Measurements from ENCODE around the gene BCO1.

BCO1 gene

DNA sequence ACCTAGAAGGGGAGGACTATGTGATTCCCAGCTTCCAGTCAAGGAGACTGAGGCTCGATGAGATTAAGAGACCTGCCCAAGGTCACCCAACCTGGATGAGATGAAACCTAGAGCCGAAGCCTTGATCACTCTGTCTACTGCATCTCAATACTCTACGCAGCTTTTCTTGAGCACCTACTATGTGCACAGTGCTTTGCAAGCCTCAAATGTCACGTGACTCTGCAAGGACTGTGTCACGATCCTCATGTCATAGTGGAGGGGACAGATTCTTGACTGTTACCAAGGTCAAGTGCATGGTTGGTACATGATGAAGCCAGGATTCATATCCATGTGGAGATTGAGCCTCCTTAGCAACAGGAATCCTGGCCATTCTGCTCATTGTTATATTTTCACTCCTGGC, 14.7 kb downstream of the BCO1 start:
- no peaks in the 10 kb centered on the region for H3K4me1 Mint-ChIP-seq (ENCODE audit: low read depth)
- H3K9me3 Mint-ChIP-seq, result no peaks in the 10 kb centered on the region
- H3K36me3 Mint-ChIP-seq (ENCODE audit: low read depth), result no peaks in the 10 kb centered on the region
- no peak overlapping the region for H3K4me3 Mint-ChIP-seq
- no peak overlapping the region for H3K27ac Mint-ChIP-seq
- H3K27me3 Mint-ChIP-seq (ENCODE audit: low read depth), result no peaks in the 10 kb centered on the region

DNA sequence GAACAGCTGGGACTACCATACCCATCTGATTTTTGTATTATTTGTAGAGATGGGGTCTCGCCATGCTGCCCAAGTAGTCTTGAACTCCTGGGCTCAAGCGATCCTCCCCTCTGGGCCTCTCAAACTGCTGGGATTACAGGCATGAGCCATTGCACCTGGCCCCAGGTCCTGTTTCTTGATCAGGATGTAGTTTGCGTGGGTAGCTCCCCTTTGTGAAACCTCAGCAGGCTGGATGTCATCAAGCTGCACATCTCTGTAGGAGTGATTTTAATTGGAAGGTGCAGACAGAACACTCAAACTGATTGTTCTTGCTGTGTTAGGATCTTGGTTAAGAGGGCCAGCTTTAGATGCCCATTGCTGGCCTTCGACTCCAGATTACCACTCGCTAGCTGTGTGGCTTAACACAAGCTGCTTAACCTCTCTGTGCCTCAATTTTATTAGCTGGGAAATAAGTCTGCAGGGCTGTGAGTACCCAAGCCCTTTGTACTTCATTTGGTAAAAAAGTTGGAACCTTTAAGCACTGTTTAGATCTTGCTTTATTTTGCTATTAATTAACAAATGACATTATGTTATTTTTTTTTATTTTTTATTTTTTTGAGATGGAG, 16.5 kb downstream of the BCO1 start:
- Mint-ChIP-seq H3K9me3 (no peaks in the 10 kb centered on the region), H3K4me3 (no peak overlapping the region)

DNA sequence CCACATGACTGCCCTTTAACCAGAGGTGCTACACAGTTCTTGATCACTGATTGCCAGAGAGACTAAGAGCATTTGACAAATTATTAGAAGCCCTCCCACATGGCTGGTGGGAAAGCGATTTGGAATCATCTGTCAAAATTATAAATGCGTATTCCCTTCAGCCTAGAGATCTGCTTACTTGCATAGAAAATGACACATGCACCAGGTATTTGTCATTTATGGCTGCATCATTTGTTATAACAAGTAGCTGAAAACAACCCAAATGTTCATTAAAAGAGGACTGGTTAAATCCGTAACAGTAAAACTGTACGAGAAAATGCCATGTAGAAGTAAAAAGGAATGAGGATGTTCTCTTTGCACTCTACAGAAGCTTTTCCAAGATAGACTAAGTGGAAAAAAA, 21.4 kb downstream of the BCO1 start:
- Mint-ChIP-seq H3K4me1 (ENCODE audit: low read depth) (peaks cover 4% of the 10 kb centered on the region), H3K9me3 (no peaks in the 10 kb centered on the region), H3K36me3 (ENCODE audit: low read depth) (no peaks in the 10 kb centered on the region), H3K27me3 (ENCODE audit: low read depth) (peaks cover 8% of the 10 kb centered on the region), H3K27ac (no peak overlapping the region), H3K4me3 (no peak overlapping the region)

More for the DNA sequence above, 16.5 kb downstream of the BCO1 start:
- H3K27ac Mint-ChIP-seq, result no peak overlapping the region
- H3K27me3 Mint-ChIP-seq (ENCODE audit: low read depth), result peaks cover 5% of the 10 kb centered on the region
- H3K4me1 Mint-ChIP-seq (ENCODE audit: low read depth), result no peaks in the 10 kb centered on the region
- H3K36me3 Mint-ChIP-seq (ENCODE audit: low read depth), result no peaks in the 10 kb centered on the region

DNA sequence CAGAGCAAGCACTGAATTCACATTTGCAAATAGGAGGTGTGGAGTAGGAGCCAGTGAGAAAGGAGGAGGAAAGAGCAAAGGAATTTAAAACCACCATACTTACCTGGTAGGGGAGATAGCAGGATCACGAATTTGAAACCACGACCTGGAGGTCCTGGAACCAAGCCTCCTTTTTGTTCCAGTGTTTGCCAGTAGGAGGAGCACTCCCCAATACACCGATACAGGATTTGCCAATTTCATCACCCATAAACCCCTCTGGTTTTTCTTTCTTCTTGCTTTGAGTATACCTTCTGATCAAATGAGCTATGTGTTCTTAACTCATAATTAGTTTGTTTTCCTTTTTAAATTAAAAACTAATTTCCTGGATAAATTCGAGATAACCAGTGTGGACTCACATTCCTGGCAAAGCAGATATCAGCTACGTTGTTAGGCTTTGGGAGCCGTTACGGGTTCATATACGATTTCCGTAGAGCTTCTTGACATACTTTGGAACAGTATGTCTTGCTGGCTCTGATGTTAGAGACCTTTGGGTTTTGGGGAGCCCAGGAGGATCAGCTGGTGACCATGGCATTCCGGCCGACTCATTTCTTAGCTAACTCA, 22.7 kb downstream of the BCO1 start:
- Mint-ChIP-seq H3K27ac (no peak overlapping the region), H3K4me1 (ENCODE audit: low read depth) (peaks cover 4% of the 10 kb centered on the region), H3K9me3 (no peaks in the 10 kb centered on the region), H3K36me3 (ENCODE audit: low read depth) (no peaks in the 10 kb centered on the region), H3K4me3 (no peak overlapping the region), H3K27me3 (ENCODE audit: low read depth) (peaks cover 8% of the 10 kb centered on the region)

DNA sequence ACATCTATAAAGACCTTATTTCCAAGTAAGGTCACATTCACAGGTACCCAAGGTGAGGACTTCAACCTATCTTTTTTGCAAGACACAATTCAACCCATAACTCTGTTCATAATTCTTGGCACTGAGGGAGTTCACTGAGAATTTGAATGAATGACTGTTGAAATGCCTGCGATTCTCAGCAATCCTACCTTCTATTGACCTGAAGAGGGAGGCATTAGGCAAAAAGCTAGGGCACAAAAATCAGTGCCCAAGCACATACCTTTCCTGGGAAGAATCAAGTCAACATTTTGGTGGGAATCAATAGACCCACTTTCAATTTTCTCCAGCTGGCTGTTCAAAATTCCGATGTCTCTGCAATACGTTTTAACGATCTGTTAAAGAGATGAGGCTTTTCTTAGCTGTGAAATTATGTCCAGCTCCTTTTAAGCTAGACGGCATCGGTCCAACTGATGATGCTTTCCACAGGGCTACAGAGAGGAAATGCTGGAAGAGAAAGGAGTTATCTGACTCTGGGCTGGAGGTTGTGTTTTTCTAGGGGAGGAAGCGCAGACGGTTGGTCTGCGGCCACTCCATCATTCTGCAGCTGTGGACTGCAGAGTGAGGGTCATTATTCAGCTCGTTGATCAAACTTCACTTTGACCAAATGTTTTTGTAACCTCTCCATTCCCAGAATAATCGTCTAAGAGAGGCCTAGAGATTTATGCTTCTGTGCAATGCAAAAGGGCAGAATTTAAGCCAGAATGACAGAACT, 25.2 kb downstream of the BCO1 start:
- no peak overlapping the region for H3K27ac Mint-ChIP-seq
- H3K4me3 Mint-ChIP-seq, result no peak overlapping the region
- no peaks in the 10 kb centered on the region for H3K36me3 Mint-ChIP-seq (ENCODE audit: low read depth)
- H3K9me3 Mint-ChIP-seq, result no peaks in the 10 kb centered on the region
- H3K4me1 Mint-ChIP-seq (ENCODE audit: low read depth), result peaks cover 12% of the 10 kb centered on the region
- peaks cover 8% of the 10 kb centered on the region for H3K27me3 Mint-ChIP-seq (ENCODE audit: low read depth)

DNA sequence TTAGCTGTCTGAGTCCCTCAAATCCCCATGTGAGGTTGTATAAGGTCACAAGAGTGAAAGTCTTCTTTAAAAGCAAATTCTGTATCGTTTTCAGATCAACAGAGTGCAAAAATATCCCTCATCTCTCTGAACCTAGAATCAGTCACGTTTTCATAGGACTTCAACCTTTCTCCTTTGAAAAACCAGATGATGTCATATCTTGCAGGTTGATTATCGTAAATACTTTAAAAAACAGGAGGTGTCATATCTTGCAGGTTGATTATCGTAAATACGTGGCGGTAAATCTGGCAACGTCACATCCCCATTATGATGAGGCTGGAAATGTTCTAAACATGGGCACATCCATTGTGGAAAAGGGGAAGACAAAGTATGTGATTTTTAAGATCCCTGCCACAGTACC, 25.9 kb downstream of the BCO1 start:
- no peak overlapping the region for H3K27ac Mint-ChIP-seq
- H3K4me3 Mint-ChIP-seq, result no peak overlapping the region
- H3K4me1 Mint-ChIP-seq (ENCODE audit: low read depth), result peaks cover 12% of the 10 kb centered on the region
- H3K36me3 Mint-ChIP-seq (ENCODE audit: low read depth), result no peaks in the 10 kb centered on the region
- H3K9me3 Mint-ChIP-seq, result no peaks in the 10 kb centered on the region
- H3K27me3 Mint-ChIP-seq (ENCODE audit: low read depth), result peaks cover 8% of the 10 kb centered on the region

DNA sequence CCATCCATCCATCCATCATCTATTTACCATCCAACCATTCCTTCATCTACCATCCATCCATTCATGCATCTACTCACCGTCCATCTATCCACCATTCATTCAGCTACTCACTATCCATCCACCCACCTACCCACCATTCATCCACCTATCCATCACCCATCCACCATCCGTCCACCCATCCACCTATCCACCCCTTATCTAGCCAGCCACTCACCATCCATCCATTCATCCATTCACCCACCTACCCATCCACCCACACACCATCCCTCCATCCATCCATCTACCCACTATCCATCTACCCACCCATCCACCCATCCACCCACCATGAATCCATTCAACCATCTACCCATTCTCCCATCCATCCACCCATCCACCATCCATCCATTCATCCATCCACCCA, 26.6 kb downstream of the BCO1 start:
- Mint-ChIP-seq H3K27ac (no peak overlapping the region), H3K36me3 (ENCODE audit: low read depth) (no peaks in the 10 kb centered on the region), H3K9me3 (no peaks in the 10 kb centered on the region)

DNA sequence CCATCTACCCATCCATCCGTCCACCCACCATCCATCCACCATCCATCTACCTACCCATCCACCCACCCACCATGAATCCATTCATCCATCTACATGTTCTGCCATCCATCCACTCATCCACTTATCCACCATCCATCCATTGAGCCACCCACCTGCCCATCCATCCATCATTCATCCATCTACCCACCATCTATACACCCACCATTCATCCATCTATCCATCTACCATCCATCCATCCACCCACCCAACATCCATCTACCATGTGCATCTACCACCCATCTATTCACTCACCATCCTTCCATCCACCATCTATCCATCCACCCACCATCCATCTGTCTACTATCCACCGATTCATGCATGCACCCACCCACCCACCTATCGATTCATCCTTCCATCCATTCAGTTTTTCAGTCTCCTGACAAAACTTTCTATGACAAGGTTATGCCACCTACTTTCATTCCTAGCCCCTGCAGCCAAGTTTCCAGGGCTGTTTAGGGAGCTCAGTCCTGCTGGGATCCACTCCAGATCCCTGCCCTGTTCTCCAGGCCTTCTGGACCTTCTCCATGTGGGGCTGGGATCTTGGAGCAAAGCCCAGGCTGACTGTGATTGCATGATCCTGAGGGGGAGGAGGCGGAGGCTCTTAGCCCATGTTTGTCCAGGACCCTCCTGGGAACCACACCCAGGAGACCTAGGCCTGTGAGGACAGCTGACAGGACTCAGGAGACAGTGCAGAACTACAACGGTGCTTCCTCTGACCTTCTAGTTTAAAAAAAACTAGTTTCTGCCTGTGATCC, 27.4 kb downstream of the BCO1 start:
- H3K4me3 Mint-ChIP-seq, result no peak overlapping the region
- no peaks in the 10 kb centered on the region for H3K36me3 Mint-ChIP-seq (ENCODE audit: low read depth)
- no peaks in the 10 kb centered on the region for H3K9me3 Mint-ChIP-seq
- H3K27ac Mint-ChIP-seq, result no peak overlapping the region
- H3K4me1 Mint-ChIP-seq (ENCODE audit: low read depth), result peaks cover 10% of the 10 kb centered on the region
- no peaks in the 10 kb centered on the region for H3K27me3 Mint-ChIP-seq (ENCODE audit: low read depth)

More for the DNA sequence above, 26.6 kb downstream of the BCO1 start:
- Mint-ChIP-seq H3K4me3 (no peak overlapping the region), H3K27me3 (ENCODE audit: low read depth) (peaks cover 2% of the 10 kb centered on the region), H3K4me1 (ENCODE audit: low read depth) (peaks cover 12% of the 10 kb centered on the region)

DNA sequence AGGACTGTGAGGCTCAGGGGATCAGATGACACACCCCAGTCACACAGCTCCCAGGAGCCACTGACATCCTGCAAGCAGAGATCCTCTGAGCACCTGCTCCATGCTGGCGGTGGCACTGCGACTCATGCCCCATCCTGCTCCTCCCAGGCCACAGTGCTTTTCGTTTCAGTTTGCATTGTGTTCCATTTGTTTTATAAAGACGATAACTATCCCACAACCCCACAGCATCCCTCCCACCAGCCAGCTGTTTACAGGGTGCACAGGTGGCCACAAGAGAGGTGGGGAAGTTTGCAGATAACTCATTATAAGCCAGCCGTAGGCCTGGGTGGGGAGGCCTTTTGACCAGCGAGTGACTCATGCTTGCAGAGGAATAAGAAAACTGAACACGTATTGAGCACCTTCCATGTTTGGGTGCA, 28.2 kb downstream of the BCO1 start:
- Mint-ChIP-seq H3K27me3 (ENCODE audit: low read depth) (no peaks in the 10 kb centered on the region), H3K27ac (no peak overlapping the region), H3K9me3 (no peaks in the 10 kb centered on the region), H3K4me3 (no peak overlapping the region), H3K4me1 (ENCODE audit: low read depth) (peaks cover 8% of the 10 kb centered on the region), H3K36me3 (ENCODE audit: low read depth) (no peaks in the 10 kb centered on the region)

DNA sequence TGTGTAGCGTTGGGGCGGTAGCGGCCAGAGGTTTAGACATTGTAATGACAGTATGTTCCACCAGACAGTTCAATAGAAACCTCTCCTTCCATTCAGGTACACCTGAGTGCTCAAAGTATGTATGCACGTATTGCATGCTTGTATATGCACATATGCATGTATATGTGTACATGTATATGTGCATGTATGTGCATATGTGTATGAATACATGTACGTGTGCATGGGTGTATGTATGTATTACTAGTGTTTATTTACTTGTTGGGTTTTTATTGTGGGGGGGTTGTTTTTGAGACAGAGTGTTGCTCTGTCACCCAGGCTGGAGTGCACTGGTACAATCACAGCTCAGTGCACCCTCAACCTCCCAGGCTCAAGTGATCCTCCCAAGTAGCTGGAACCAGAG, 30.0 kb downstream of the BCO1 start:
- Mint-ChIP-seq H3K27me3 (ENCODE audit: low read depth) (no peaks in the 10 kb centered on the region), H3K36me3 (ENCODE audit: low read depth) (no peaks in the 10 kb centered on the region), H3K4me1 (ENCODE audit: low read depth) (peaks cover 8% of the 10 kb centered on the region), H3K4me3 (no peak overlapping the region), H3K27ac (no peak overlapping the region), H3K9me3 (no peaks in the 10 kb centered on the region)

DNA sequence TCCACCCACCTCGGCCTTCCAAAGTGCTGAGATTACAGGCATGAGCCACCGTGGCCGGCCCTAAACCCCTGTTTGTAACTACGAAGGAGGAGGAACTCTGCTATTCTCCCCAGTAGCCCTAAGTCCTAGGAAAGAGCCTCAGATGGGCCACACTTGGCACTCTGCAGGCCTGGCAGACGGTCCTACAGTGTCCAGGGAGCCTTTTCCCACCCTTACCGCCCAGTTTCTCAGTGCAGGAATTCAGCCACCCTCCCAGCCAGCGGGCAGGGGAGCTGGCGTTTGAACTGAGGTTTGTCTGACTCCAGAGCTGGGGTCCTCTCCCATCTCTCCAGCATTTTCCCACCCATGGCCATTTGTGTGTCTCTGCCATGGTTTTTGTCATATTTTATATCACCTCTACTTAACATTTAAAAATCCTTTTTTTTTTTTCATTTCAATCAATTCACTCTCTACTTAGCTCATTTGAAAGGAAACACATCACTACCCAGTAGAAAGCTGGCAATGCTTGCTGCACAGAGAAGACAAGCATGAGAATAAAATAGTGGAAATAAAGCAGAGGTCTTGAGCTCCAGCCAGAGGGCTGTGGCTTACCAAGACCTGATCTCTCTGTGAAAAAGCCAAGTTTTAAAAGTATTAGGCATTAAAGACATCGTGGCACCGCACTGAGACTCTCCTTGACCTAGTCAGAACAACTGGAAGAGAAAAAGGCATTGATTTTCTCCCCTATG, 34.9 kb downstream of the BCO1 start:
- Mint-ChIP-seq H3K36me3 (ENCODE audit: low read depth) (no peaks in the 10 kb centered on the region), H3K4me3 (no peak overlapping the region), H3K9me3 (no peaks in the 10 kb centered on the region), H3K27me3 (ENCODE audit: low read depth) (no peaks in the 10 kb centered on the region), H3K27ac (no peak overlapping the region), H3K4me1 (ENCODE audit: low read depth) (no peaks in the 10 kb centered on the region)

DNA sequence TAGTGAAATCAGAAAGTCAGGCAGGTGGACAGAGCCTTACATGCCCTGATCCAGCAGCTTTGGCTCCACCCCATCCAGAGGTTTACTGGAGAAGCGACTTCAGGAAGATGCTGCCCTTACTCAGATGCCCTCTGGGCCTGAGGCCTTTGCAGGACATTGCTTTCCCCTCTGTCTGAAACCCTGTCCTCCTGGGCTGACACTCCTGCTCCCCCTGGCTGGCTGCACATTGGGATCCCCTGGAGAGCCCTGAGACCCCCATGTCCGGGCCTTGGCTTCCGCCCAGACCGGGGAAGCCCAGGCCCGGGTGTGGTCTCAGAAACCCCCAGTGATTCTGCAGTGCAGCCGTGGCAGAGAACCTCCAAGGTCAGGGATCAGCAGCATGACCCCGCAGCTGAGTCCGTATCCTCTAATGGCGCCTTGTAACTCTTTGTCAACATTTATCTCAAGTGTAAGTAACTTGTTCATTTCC, 36.6 kb downstream of the BCO1 start:
- Mint-ChIP-seq H3K4me3 (no peak overlapping the region), H3K9me3 (no peaks in the 10 kb centered on the region), H3K4me1 (ENCODE audit: low read depth) (no peaks in the 10 kb centered on the region), H3K36me3 (ENCODE audit: low read depth) (no peaks in the 10 kb centered on the region), H3K27me3 (ENCODE audit: low read depth) (no peaks in the 10 kb centered on the region), H3K27ac (no peak overlapping the region)

DNA sequence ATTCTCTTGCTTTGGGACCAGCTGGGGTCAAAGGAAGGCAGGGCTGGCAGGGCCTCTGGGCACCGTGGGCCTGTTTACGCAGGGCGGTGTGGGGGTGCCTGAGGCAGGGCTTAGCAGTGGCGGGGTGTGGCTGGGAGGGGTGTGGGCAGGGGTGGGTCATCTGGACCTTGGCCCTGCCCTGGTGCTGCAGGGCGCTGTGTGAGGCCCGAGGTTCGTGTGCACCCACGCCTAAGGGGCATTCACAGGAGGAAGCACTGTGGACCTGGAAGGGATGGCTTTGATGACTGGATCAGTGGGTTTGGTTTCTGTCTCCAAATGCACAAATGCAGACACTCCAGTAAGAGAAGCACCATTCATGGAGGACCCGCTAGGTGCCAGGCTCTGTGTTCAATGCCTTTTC, 37.3 kb downstream of the BCO1 start:
- H3K4me3 Mint-ChIP-seq, result no peak overlapping the region
- H3K27ac Mint-ChIP-seq, result no peak overlapping the region
- no peaks in the 10 kb centered on the region for H3K36me3 Mint-ChIP-seq (ENCODE audit: low read depth)
- no peaks in the 10 kb centered on the region for H3K9me3 Mint-ChIP-seq
- peaks cover 1% of the 10 kb centered on the region for H3K4me1 Mint-ChIP-seq (ENCODE audit: low read depth)
- peaks cover 3% of the 10 kb centered on the region for H3K27me3 Mint-ChIP-seq (ENCODE audit: low read depth)

DNA sequence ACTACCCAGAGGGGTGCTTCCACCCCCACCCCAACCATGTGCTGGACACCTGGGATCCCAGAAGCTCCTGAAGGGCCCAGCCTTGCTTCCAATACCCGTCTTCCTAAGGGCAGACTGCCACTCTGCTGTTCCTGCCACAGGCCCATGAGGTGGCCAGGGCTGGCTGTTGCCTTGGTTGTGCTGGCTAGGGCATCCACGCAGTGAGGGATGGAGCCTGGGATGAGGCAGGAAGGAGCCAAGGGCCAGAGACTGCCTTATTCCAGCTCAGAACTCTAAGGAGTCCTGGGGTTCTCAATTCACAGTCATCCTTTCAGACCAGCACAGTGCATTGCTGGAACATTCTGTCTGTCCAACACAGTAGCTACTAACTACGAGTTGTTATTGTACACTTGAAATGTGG, 37.8 kb downstream of the BCO1 start:
- Mint-ChIP-seq H3K36me3 (ENCODE audit: low read depth) (no peaks in the 10 kb centered on the region), H3K27ac (no peak overlapping the region), H3K9me3 (no peaks in the 10 kb centered on the region), H3K27me3 (ENCODE audit: low read depth) (peaks cover 3% of the 10 kb centered on the region), H3K4me3 (no peak overlapping the region), H3K4me1 (ENCODE audit: low read depth) (peaks cover 1% of the 10 kb centered on the region)
